GM19395 (cell line): ENCODE measurements around the gene FAM234A.
"Not testable (repeated sequence)": the region's sequence is repeated elsewhere in the genome, so short reads cannot be mapped to it uniquely, and the experiment has no call there.

ENCODE experiments used
- ATAC-seq: cut with Tn5 transposase; IDR thresholded peaks from one replicate; pipeline ENCODE4 v1.9.1; 2021; ENCODE audit warnings: mild to moderate bottlenecking, moderate library complexity; ENCODE audit not compliant: unreplicated experiment

FAM234A gene, protein sequence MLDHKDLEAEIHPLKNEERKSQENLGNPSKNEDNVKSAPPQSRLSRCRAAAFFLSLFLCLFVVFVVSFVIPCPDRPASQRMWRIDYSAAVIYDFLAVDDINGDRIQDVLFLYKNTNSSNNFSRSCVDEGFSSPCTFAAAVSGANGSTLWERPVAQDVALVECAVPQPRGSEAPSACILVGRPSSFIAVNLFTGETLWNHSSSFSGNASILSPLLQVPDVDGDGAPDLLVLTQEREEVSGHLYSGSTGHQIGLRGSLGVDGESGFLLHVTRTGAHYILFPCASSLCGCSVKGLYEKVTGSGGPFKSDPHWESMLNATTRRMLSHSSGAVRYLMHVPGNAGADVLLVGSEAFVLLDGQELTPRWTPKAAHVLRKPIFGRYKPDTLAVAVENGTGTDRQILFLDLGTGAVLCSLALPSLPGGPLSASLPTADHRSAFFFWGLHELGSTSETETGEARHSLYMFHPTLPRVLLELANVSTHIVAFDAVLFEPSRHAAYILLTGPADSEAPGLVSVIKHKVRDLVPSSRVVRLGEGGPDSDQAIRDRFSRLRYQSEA

DNA sequence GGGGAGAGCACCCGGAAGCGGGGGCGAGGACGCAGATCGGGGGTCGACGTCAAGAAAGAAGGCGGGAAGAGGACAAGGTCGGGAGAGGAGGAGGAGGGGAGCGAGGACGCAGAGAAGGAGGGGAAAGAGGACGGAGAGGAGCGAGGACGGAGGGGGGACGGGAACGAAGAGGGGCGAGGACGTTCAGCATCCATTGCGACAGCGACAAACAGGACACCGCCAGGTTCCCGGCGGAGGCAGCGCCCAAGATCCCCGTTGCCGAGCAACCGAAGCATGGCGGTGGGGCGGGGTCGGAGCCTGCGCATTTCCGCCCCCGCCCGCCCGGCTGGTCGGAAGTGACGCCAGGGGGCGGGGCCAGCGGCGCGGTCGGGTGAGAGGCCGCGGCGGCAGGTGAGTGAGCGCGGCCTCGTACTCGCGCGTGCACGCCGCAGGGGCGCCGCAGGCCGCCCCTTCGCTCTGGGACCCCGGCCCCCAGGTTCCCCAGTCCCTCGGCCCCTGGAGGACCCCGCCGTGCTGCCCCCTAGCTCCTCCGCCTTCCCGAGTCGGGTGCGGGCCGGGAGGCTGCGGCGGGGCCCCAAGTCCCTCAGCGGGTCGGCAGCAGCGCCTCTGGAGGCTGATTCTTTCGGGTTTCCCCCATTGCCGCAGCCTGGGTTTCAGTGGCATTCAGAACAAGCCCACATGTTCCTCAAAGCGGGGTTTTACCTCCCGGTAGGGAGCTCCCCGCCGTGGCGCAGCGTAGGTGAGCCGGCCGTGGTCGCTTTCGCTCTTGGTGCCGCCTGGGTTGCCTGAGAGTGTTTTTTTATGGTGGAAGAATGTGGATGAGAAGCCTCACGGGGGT is at the start of gene FAM234A:
FAM234A (plus strand) TSS at position 354 of the 838 bp plus-strand sequence. CDS start 19,593 bp downstream, outside the sequence.
- ATAC-seq, result peak; percentile 83

DNA sequence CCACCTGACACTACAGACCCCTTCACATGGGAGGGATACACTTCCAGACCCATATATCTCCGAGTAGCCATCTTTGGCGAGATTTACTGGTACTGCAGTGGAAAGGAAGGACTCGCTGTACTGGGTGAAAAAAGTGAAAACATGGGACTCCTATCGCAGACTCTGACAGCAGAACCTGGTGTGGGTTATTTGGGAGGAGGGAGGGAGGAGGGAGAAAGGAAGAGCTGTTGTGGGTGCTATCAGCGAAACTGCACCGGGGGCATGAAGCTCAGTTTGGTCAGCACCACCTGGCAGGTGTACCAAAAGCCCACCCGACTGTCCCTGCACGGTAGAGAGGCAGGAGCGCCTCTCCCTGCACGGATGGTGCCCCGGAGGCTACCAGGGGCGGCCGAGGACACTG is 49.4 kb upstream of the FAM234A start:
- no peak for ATAC-seq

DNA sequence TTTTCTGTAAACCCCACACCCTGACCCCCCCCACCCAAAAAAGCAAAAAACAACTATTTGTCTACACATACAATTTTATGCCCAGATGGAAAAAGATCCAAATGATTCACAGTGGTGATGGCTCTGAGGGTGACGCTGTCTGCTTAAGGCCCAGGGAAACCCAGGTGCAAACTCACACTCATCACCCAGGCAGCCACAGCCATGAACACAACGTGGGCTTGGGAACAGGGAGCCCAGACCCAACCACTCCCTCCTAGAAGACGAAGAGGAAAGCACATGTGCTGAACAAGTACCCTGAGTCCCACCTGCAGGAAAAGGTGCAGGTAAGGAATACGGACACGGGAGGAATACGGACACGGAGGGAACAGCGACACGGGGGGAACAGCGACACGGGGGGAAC is 48.9 kb upstream of the FAM234A start:
- no peak for ATAC-seq

DNA sequence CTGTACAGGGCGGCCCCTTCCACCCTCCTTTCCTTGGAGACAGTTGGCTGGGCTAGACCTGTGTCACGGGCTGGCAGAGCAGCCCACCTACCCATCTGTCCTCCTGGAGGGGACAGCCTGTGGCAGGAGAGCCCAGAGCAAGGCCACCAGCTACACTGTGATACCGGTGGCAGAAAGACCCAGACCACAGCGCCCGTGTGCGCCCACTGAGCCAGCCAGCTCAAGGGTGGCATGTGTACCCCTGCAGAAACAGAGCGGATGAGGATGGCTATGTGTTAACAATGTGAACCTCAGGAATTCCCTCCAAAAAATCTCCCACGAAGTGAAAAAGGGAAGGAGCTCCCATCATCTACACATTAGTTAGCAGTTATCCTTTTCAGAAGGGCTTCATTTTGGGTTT is 47.3 kb upstream of the FAM234A start:
- no peak for ATAC-seq

DNA sequence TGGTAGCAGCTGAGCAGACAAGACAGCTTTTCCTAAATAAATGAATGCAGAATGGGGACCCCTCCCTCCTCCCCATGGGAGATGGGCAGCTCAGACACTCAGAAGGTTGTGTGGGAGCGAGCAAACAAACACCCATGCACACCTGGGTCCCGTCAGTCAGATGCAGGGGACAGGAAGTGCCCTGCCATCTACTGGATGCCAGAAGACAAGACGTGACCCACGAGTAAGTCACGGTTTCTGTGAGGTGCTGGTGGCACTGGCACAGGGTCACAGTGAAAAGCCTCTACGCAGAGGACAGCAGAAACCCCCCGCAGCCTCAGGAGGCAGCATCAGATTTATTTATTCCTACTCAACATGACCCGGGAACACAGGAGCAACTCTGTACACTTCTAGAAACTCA is 45.9 kb upstream of the FAM234A start:
- no peak for ATAC-seq

DNA sequence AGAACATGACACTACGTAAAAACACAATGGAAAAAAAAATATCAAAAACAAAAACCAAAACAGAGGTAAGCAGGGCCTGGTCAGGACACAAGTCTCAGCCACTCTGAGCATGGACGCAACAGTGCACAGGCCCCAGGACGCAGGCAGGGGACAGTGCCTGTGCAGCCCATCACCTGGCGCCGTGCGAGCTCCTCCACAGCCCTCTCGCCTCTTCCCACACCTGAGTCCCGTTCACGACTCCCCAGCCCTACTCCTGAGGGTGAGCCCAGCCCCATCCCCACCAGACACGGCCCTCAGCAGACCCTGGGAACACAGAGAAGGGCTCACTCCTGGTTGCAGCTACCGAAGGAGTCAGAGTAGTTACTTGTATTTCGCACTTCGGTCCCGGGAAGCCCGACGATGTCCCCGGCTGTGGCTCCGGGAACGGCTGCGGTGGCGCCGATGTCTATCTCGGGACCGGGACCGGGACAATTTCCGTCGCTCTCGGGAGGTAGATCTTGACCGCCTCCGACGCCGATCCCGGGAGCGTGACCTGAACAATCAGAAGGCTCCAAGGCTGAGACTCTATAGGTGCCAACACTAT is 44.9 kb upstream of the FAM234A start:
- ATAC-seq, result no peak

DNA sequence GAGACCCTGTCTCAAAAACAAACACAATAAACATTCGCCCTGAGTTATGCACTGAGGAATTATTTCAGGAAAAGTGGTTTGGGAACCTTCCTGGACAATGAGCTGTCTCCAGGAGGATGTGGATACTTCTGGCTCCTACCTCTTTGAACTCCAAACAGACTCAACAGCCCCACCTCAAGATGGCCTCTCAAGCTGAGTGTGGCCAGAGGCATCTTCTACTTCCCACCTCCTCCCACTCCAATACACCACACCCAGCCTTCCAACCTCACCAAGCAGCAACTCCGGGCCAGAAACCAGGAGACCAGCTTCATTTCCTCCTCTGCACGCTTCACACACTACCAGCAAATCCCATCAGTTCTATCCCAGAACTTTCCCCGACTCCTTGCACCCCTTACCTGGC is 42.8 kb upstream of the FAM234A start:
- no peak for ATAC-seq

DNA sequence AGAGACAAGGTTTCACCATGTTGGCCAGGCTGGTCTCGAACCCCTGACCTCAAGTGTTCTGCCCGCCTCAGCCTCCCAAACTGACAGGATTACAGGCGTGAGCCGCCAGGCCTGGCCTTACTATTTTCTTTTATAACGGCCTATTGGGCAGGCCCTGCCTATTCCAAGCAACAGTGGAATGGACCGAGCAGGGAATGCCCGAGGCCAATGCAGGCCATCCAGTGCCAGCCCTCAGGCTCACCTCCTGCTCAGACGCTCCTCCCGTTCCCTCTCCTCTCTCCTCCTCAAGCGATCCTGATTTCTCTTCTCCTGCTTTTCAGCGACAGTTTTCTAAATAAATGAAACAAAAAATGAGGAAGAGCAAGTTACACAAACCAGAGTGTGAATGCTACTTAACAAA is 41.9 kb upstream of the FAM234A start:
- ATAC-seq, result no peak

DNA sequence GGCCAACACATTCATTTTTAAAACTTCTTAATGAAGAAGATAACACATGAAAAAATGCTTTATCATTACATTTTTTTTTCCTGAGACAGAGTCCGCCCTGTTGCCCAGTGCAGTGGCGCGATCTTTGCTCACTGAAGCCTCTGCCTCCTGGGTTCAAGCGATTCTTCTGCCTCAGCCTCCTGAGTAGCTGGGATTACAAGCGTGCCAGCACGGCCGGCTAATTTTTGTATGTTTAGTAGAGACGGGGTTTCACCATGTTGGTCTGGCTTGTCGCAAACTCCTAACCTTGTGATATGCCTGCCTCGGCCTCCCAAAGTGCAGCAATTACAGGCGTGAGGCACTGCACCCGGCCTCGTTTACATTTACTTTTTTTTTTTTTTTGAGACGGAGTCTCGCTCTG is 41.2 kb upstream of the FAM234A start:
- ATAC-seq, result no peak

DNA sequence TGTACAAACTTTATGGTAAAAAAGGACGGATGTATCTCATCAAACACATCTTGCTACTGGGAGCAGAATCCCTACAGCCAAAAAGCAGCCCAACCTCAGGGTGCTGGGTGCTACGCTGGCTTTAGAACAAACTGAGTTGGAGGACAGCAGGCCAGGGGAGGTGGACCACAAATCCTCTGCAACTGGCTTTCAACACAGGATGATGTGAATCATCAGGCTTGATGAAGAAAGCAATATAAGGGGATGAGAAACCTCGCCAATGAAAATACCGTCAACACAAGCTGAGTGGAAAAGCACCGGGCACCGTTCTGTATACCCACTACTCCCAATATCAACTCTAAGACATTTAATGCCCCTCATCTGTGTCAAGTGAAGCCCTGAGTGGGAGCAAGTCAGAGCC is 40.1 kb upstream of the FAM234A start:
- ATAC-seq, result no peak

DNA sequence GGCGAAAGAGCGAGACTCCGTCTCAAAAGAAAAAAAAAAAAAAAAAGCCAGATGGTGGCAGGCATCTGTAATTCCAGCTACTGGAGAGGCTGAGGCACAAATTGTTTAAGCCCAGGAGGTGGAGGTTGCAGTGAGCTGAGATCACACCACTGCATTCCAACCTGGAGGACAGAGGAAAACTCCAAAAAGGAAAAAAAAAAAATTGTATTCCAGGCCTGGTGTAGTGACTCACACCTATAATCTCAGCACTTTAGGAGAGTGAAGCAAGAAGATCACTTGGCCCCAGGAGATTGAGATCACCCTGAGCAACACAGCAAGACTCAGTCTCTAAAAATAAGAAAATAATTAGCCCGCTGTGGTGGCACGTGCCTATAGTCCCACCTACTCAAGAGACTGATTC is 34.2 kb upstream of the FAM234A start:
- ATAC-seq, result no peak

DNA sequence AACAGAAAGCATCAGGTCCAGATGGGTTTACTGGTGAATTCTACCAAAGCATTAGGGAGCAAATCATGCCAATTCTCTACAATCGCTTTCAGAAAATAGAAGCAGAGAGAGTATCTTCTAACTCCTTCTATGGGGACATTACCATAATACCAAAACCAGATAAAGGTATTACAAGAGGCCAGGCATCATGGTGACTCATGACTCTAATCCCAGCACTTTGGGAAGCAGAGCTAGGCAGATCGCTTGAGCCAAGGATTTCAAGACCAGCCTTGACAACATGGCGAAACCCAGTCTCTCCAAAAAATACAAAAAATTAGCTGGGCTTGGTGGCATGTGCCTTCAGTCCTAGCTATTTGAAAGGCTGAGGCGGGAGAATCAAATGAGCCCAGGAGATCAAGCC is 31.4 kb upstream of the FAM234A start:
- no peak for ATAC-seq

DNA sequence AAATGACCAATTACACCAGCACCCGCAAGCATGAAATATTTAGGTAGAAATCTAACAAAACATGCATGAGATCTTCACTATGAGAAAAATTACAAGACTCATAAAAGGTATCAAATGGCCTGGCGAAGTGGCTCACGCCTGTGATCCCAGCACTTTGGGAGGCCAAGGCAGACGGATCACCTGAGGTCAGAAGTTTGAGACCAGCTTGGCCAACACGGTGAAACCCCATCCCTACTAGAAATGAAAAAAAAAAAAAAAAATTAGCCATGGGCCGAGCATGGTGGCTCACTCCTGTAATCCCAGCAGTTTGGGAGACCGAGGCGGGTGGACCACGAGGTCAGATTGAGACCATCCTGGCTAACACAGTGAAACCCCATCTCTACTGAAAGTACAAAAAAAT is 30.6 kb upstream of the FAM234A start:
- ATAC-seq, result not testable (repeated sequence)

DNA sequence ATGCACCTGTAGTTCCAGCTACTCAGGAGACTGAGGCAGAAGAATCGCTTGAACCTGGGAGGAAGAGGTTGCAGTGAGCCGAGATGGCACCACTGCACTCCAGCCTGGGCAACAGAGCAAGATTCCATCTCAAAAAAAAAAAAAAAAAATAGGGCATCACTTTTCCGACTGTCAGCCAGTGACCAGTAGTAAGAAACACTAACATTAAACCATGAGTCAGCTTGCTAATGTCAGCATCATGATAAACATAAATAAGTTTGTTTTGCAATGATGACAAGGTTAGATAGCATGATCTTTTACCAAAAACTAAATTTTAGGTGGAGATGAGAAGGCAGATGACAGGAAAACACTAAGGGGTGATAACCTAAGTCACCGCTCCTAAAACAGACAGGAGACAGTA is 25.3 kb upstream of the FAM234A start:
- not testable (repeated sequence) for ATAC-seq

DNA sequence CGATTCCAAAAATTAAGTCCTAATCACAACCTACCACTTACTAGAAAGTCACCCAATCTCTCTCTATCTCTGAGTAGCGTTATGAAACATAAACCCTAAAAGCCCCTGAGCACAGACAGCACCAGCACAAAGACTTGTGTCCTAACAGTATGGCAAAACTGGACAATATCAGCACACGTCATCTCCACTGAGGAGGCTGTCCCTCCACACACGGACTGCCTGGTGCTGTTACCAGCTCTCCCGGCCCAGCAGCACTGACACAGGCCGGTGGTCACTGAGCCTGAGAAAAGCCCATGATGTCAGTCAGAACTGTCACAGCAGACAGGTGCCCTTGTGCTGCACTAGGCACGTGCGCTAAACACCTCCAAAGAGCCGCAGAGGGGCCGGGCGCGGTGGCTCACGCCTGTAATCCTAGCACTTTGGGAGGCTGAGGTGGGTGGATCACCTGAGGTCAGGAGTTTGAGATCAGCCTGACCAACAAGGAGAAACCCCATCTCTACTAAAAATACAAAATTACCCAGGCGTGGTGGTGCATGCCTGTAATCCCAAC is 22.9 kb upstream of the FAM234A start:
- not testable (repeated sequence) for ATAC-seq

DNA sequence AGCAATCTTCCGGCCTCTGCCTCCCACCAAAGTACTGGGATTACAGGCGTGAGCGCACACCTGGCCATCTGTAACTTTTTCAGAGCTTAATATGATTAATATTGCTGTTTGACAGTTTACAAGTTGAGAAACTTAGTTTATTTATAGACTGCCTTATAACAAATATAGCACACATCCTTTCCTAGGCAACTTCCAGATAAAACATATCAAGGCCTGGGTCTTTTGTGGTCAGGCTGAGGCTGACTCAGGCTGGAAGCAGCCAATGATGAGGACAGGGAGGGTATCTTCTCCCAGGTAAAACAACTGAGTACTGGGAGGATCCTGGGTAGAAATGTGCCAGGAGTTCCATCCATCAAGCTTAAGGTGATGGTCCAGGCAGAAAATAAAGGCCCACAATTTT is 21.6 kb upstream of the FAM234A start:
- no peak for ATAC-seq

DNA sequence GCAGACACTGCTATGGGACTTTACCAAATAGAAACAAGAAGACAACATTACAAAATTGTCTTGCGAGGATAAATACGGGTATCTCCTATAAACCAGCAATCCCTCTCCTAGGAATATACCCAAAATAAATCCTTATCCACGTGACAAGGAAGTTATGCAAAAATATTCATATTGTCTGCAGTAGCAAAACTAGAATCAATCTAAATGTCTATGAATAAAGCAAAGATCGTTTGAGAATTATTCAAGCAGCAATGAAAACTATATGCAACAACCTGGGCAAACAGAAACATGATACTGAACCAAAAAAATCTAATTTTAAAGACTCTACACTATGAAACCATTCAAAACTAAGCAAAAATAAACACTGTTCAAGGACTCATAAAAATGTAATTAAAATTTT is 14.6 kb upstream of the FAM234A start:
- no peak for ATAC-seq

DNA sequence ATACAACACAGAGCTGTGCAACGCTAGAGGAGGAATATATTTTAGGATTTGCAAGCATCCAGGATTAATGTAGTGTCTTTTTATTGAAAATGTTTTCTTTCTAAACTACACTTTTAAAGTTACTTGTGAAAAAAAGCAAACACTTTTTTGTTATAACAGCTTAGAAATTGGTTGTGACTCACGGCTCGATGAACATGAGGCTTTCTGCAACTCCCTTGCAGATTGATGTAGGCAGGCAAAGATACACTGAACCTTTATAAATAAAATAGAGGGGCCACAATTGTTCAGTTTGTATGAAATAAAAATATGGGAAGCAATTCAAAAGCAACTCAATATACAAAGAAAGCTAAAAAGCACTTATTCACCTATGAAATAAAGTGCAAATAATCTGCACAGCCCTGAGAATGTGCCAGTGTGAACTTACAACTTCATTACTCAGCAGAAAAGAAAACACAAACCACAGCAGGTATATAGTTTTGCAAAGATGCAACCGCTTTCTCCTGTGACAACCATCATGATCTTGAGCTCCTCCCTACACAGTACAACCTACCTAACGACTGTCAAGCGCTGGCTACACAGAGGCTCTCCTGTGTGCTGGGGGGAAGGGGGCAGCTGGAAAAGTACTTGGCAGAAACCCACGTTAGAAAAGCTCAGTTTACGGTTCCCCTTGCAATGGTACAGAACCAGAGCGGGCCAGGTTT is 6.3 kb upstream of the FAM234A start:
- ATAC-seq, result peak; percentile 26

DNA sequence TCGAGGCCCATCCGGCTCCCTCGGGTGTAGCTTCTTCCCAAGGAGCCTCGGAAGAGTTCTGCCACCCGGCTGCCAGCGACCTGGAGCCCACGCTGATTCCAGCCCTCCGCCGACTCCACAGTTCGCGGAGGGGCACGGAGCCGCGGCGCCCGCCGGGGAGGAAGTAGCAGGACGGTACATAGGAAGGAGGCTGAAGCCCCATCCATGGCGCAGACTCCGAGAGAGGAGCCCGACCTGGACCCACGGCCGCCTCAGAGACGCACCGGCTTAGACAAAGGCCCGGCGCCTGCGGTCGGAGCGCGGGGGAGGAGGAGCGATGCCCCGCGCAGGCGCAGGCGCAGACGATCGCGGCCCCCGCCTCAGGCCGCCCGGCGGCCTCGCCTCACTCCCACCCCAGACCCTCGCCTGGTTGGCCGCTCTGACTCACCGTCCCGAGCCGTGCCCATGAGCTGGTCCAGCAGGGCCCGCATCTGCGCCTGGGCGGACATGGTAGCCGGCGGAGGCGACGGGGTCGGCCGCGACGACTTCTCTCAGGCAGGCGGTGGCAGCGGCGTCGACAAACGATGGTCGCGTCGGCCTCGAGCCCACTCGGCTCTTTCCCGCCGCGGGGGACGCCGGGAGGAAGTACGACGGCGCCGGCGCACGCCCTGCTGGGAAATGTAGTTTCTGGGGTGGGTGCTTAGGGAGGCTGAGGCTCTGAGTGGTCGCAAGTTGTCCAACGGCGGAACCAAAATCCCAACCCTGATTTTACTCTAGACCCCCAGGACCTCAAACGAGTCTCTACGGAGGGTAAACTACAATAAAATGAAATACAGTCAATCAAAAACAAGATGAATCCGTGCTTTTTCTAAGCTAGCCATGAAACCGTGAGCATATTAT is 5.5 kb upstream of the FAM234A start, which contains the start of gene LUC7L:
LUC7L (minus strand) TSS at position 598 of the 879 bp plus-strand sequence; CDS start at position 488, 110 bp downstream.
- ATAC-seq, result peak; percentile 80
